Mononuclear cell (primary cell): ENCODE measurements around the gene CUL7. TPM values are rescaled to one million over a fixed set of nuclear protein-coding genes. Genes with fewer than 3 reads are reported as not detected.

Experiments
- H3K27me3 ChIP-seq: 2 replicates; pipeline ENCODE4 v1.6.0; 2011; ENCODE audit warnings: low read length, control low read depth; ENCODE audit not compliant: insufficient read depth
- H3K4me1 ChIP-seq: 2 replicates; pipeline ENCODE4 v1.5.1; 2011; ENCODE audit warnings: mild to moderate bottlenecking, low read length, control low read depth; ENCODE audit not compliant: insufficient read depth
- H3K4me3 ChIP-seq: 2 replicates; pipeline ENCODE4 v1.5.1; 2011; ENCODE audit warnings: mild to moderate bottlenecking, low read length, moderate library complexity
- H3K9me3 ChIP-seq: 2 replicates; pipeline ENCODE4 v1.5.1; 2011; ENCODE audit warnings: low read depth, mild to moderate bottlenecking, control low read depth, low read length
- total RNA-seq: library from RNA; depleted of rRNA; stranded (reverse); fragments of >200 nt; gene quantifications from one replicate; pipeline ENCODE4 v1.2.3, GENCODE V29; 2012

Gene CUL7
- total RNA-seq, 1 donor: 2.7 TPM

DNA sequence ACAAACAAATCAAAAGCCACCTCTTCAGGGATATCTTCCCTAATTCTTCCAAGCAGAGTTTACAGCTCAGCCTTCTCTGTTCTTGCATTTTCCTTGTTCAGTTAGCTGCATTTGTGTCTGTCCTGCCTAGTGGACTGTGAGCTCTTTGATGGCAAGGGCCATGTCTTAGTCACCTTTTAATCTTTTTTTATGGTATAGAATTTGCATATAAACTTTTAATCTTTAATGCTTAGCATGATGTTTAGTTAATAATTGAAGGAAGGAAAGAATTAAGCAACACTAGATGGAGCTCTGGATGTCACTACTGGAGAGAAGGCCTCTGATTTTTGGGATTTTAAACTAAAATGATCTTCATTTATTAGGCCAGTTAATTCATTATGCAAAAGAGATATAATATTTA is 57.1 kb downstream of the CUL7 start:
- Histone ChIP-seq H3K4me1 (no peaks in the 10 kb centered on the region), H3K4me3 (no peak overlapping the region), H3K27me3 (no peaks in the 10 kb centered on the region), H3K9me3 (no peaks in the 10 kb centered on the region)

DNA sequence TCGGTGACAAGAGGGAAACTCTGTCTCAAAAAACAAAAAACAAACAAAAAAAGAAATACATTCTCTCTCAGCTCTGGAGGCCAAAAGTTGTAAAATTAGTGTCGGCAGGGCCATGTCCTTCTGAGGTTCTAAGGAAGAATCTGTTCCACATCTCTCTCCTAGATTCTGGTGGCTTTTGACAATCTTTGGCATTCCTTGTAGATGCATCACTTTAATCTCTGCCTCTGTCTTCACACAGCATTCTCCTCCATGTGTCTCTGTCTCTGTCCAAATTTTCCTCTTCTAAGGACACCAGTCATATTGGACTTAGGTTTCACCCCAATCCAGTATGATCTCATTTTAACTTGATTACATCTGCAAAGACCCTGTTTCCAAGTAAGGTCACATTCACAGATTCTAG is 60.2 kb downstream of the CUL7 start:
- Histone ChIP-seq H3K4me1 (no peaks in the 10 kb centered on the region), H3K27me3 (no peaks in the 10 kb centered on the region), H3K9me3 (no peaks in the 10 kb centered on the region), H3K4me3 (no peak overlapping the region)

DNA sequence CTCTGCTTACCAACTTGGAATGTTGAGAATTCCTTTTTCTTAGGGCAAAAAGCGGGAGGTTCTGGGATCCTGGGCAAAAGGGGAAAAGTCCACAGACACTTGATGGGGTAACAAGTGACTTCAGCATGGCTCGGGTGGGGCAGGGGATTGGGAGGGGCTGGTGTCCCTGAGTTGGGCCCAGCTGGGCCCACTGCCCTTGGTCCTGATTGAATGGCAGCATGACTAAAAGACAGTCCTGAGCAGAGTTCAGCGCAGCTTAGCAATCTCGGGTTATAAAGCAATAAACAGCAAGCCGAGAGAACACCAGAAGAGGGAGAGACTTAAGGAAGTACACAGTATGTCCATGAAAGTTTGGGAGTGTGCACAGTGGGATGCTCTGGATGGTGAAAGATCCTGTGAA is 63.7 kb downstream of the CUL7 start:
- Histone ChIP-seq H3K9me3 (no peaks in the 10 kb centered on the region), H3K4me3 (no peak overlapping the region), H3K4me1 (peaks cover 21% of the 10 kb centered on the region), H3K27me3 (no peaks in the 10 kb centered on the region)

DNA sequence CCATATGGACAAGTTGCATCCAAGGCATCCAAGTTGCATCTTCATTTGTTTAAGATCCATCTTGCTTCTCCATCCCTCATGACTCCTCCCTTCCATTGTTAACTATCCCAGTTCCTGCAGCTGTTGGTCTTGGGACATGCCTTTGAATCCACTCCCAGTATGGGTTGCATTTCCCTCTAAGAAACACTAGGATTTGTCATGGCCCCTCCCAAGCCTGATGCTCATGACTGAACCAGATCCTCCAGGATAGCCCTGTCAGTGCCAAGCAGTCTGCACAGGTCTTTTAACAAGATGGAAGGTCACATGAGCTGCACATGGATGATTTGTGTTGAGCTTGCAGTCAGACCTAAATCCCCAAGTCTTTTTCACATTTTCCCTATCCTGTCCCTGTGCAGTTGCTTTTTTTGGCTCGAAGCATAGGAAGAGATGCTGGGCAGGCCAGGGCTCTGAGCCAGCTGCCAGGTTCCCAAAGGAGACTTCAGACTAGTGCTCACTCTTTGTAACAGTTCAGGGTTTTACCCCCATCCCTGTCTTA is 65.1 kb downstream of the CUL7 start:
- Histone ChIP-seq H3K4me1 (peaks cover 26% of the 10 kb centered on the region), H3K9me3 (no peaks in the 10 kb centered on the region), H3K4me3 (no peak overlapping the region), H3K27me3 (no peaks in the 10 kb centered on the region)

Other genes starting within 250 kb of the CUL7 start
- gene RPL7L1, start 174.2 kb downstream of the CUL7 start, total RNA-seq: 64.2 TPM
- gene PTCRA, start 137.8 kb downstream of the CUL7 start, total RNA-seq: 6.9 TPM
- gene CNPY3, start 124.4 kb downstream of the CUL7 start, total RNA-seq: 77.1 TPM
- 0.63 TPM for gene GNMT, start 93.1 kb downstream of the CUL7 start, total RNA-seq
- 10.0 TPM for gene PEX6, start 74.7 kb downstream of the CUL7 start, total RNA-seq
- 15.2 TPM for gene PPP2R5D, start 69.3 kb downstream of the CUL7 start, total RNA-seq
- gene MEA1, start 39.9 kb downstream of the CUL7 start, total RNA-seq: 17.7 TPM
- gene KLHDC3, start 39.6 kb downstream of the CUL7 start, total RNA-seq: 30.2 TPM
- 31.1 TPM for gene RRP36, start 32.2 kb downstream of the CUL7 start, total RNA-seq
- 5.7 TPM for gene MRPL2, start 5.6 kb upstream of the CUL7 start, total RNA-seq
- 9.6 TPM for gene KLC4, start 5.8 kb upstream of the CUL7 start, total RNA-seq
- 1.8 TPM for gene PTK7, start 22.5 kb upstream of the CUL7 start, total RNA-seq
- 17.0 TPM for gene SRF, start 117.4 kb upstream of the CUL7 start, total RNA-seq
- gene CUL9, start 128.3 kb upstream of the CUL7 start, total RNA-seq: 24.2 TPM
- 14.7 TPM for gene DNPH1, start 175.6 kb upstream of the CUL7 start, total RNA-seq
- gene TTBK1, start 189.6 kb upstream of the CUL7 start, total RNA-seq: under 0.01 TPM
- gene SLC22A7, start 244.4 kb upstream of the CUL7 start, total RNA-seq: not detected